GM18519 (cell line): ENCODE data around the gene GALNT9.
"Not testable (repeated sequence)": the region's sequence is repeated elsewhere in the genome, so short reads cannot be mapped to it uniquely, and the experiment has no call there.

Source experiments
- ATAC-seq: cut with Tn5 transposase; IDR thresholded peaks from one replicate; pipeline ENCODE4 v1.9.1; 2021; ENCODE audit warnings: mild to moderate bottlenecking, moderate library complexity; ENCODE audit not compliant: unreplicated experiment, low FRiP score

GALNT9 gene

DNA sequence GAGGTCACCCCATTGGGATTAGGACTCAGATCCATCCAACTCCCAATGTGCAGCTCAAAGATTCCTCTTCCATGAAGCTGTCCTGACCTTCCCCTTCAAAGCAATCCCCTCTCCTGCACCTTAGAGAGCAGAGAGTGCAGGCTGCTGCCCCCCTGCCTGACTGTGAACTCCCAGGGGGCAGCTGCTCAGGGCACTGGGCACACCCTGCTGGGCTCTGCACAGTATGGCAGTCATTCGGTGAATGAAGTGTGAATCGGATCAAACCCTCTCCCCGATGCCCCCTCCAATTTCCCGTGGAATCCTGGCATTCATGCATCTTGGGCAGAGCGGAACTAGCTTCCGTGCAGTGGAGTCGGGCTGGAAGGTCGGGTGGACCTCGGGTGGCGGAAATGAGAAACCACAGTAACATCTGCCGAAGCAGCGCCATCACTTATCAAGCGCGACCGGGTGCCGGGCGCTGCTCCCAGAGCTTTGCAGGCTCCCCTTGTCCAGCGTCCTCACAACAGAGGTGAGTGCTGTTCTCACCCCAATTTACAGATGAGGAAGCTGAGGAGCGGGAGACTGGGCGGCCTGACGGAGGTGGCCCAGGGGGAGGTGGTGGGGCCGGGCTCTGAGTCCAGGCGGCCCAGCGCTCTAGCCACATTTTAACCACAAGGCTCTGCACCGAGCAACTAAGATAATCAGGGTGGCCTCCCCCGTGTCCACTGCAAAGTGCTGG is 14.7 kb downstream of the GALNT9 start:
- no peak for ATAC-seq

DNA sequence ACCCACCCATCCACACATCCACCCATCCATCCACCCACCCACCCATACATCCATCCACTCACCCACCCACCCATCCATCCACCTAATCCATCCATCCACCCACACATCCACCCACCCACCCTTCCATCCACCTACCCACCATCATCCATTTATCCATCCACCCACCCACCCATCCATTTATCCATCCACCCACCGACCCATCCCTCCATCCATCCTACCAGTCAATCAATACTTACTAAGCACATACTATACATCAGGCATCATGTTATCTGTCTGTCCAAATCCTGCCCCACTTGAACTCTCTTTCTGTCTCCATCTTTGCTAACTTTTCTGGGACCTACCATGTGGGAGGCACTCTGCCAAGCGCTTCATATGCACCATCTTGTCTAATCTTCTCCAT is 15.4 kb downstream of the GALNT9 start:
- ATAC-seq = no peak

DNA sequence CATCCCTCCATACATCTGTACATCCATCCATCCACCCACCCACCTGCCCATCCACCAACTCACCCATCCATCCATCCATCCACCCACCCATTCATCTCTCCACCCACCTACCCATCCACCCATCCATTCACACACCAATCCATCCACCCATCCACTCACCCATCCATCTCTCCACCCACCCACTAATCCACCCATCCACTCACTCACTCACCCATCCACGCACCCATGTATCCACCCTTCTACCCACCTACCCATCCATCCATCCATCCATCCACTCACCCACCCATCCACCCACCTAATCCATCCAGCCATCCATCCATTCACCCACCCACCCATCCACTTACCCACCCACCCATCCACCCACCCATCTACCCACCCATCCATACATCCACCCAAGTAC is 16.2 kb downstream of the GALNT9 start:
- no peak for ATAC-seq

DNA sequence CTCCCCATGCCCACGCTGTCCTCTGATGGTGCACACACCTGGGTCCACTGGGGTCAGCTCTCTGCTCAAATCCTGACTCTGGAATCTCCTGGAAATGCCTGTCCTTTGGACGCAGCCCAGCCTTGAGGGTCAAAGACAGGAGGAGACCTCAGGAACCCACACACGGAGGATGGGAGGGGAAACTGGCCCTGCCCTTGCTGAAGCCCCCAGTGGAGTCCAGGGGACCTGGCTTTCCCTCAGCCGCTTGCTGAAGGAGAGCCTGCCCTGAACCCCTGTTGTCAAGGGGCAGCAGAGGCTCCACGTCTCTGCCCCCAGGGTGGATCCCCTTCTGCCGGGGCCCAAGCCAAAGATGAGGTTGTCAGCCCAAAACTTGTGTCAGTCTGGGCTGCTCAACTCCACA is 16.9 kb downstream of the GALNT9 start:
- no peak for ATAC-seq

DNA sequence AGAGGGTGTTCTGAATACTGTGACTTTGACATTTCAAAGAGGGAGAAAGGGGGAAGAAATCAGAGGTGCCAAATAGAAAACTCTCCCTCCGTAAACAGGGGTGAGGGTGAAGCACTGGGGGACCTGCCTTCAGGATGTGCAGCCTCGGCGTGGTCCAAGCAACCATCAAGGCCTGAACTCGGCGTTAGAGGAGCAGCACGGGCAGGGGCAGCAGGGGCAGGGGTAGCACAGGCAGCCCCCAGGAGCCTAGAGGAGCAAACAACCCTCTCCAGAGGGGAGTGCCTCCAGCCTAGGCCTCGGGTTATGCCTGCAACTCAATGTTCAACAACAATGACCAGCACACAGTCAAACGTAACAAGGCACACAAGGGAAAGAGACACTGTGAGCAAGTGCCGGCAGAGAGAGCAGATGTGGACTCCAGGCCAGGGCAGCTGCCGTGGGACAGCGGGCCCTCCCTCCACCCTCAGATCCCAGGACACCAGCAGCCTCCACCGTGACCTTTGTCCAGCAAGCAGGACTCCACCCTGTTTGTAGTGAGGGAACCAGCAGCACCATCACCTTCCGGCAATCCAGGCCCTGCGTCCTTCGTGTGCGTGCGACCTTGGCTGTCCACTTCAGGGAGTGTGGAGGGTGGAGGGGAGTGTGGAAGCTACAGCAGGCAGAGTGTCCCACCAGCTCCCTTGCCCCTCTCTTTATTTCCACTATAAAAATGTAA is 18.0 kb downstream of the GALNT9 start:
- no peak for ATAC-seq

DNA sequence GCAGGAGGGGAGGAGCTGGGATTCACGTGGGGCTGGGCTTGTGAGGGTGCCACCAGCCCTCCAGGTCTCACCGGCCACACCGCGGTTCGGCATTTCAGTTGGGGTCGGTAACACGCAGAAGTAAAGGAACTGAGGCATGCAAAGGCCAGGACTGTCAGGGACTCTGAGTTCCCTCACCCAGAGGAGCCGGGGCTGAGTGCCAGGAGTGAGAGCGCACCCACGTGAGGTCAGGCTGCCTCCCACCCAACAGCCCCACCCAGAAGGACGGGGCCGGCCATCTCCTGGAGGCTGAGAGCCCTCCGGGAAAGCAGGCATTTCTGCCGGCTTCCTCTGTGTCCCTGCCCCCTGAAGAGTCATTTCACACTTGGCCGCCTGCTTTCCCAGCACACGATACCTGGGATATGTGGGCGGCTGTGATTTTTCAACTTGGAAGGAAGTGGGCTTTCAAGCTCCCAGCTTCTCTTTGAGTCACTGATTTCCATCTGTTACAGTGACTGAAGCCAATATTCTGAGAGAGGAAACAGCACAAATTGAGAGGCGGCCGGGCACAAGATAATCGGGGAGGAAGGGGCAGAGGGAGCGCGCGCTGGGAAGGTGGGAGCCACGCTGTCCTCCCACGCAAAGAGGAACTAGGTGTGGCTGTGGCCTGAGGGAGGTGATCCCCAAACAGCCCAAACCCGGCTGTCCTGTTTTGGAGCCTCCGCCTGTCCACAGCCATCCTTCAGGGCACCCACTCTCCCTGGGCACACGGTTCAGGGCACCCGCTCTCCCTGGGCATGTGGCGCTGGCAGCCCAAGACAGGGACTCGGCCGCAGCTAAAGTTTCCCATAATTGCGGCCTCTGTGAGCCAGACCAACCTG is 19.0 kb downstream of the GALNT9 start:
- no peak for ATAC-seq

DNA sequence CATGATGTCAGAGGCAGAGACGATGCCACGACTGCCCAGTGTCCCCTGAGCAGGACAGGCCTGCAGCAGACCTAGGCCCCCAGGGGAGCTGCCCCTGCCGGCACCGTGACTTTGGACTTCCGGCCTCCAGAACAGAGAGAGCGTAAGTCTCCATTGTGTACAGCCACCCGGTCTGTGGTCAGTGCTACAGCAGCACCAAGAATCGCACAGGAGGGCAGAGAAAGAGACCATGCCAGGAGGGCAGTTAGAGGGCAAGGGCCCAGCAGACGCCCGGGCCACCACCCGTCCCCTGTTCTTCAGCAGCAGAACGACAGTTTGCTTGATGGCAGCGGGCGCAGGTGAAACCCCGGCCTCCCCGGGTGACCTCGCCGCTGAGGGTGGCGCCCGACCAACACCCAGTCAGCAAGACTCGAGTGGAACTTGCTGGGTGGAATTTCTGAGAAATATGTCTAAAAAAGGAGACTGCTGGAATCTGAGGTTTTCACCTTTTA is 19.7 kb downstream of the GALNT9 start:
- no peak for ATAC-seq

DNA sequence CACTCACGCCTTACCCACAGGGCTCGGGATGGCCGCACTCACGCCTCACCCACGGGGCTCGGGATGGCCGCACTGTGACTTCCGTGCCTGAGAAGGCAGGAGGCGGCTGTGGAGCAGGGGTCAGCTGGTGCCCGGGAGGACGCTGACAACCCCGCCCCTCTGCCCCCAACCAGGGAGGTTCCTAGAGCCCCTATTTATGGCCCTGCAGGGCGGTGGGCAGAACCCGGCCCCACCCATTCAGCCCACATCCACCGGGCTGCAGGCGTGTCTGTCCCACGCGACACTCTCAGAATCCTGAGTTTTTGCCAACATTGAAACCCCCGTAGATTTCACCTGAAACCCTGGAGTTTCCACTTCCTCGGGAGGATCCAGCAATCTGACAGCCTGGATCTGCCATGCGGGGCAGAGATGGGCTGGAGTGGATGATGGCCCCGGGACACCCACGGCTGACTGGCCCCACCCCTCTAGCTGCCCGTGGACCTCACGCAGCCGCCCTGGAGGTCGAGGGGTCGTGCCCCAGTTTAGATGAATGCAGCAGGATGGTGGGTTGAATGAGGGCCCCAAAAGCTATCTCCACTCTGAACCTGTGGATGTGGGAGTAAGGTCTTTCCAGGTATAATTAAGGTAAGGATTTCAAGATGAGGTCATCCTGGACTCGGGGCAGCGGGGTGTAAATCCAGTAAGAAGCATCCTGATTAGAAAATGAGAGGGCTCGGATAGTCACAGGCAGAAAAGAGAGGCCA is 20.4 kb downstream of the GALNT9 start:
- ATAC-seq = no peak

DNA sequence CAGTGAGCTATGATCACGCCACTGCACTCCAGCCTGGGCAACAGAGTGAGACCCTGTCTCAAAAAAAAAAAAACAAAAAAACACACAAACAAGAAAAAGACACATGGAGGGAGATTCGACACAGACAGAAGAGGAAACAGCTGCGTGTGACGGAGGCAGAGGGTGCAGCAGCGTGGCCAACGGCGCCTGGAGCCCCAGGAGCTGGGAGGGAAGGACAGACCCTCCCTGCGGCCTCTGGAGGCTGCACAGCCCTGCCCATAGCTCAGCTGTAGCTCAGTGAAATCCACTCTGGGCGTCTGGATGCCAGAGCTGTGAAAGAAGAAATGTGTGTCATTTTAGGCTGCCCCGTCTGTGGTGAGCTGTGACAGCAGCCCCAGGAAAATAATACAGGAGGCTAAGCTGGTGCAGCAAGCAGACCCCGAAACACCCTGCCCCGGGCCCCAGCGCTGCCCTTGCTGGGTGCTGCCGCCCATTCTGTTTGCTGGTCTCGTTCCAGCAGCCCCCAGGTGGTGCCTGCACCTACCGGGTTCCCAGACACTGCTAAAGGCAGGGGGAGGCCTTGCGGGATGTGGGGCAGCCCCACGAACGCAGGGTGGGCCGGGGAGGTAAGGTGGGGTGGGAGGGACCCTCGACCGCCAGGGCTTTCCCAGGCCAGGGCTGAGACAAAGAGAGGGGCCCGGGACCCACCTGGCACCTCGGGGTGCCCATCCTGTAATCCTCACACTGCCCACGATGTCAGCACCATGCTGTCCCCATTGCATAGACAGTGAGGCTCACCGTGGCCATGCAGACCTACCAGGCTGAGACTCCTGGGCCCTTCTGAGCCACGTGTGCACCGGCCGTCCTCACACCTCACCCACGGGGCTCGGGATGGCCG is 21.2 kb downstream of the GALNT9 start:
- no peak for ATAC-seq

DNA sequence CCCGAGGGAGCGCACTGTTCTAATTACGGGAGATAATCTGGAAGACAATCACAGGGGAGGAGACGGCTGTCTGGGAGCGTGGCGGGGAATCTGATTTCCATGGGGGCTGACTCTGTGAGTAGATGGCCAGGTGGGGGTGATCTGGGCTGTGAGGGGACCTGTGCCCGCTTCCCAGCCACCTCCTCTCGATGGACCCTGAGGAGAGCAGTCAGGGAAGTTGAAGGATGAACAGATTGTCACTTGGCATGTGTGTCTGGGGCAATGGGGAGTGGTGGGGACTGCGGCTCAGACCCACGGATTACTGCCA is 22.6 kb downstream of the GALNT9 start:
- no peak for ATAC-seq

DNA sequence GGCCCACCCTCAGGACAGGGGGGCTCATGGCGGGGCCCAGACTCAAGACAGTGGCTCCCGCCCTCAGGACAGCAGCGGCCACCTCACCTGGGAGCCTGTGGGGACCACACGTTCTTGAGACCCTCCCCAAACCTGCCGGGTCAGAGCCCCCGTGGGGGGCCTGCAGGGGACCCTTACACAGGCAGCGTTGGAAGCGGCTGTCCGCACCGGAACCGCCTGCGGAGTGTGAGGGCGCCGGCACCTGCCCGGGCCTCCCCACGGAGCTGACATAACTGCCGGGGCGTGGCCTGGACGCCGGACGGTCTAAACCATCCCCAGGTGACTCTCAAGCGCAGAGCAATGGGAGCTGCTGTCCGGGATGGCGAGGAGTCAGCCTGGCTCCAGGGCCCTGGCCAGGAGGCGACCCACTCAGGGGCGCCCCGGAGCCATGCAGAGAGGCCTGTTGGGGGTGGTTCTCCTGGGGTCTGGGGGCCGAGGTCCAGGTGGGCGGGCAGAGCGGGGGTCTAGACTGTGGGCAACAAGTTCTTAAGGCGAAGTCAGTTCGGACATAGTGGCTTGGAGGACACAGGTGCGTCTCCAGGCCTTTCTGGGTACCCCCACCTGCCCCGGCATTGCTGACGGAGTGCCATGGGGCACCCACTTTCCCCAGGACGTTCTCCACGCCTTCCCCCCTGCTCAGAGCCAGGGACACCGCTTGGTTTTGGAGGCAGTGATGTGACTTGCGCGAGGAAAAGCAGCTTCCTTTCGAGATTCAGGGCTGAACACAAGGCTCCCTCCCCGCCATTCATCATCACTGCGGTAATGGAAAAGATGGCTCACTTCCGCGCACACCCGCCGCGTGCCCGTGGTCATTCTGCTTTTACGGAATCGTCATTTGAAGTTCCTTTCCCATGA is 23.2 kb downstream of the GALNT9 start:
- ATAC-seq = no peak

DNA sequence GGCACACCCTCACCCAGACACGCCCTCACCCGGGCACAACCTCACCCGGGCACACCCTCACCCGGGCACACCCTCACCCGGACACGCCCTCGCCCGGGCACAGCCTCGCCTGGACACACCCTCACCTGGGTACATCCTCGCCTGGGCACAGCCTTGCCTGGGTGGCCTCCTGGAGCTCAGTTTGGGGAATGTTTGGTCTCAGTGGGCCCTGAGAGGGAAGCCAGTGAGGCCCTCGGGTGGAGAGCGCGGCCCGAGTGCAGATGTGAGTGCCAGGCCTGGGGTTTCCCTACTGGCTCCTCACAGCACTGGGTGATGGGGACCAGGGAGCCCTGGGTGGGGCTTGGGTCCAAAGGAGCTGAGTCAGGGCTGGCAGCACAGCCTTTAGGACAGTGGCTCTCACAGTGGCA is 23.8 kb downstream of the GALNT9 start:
- ATAC-seq = no peak

DNA sequence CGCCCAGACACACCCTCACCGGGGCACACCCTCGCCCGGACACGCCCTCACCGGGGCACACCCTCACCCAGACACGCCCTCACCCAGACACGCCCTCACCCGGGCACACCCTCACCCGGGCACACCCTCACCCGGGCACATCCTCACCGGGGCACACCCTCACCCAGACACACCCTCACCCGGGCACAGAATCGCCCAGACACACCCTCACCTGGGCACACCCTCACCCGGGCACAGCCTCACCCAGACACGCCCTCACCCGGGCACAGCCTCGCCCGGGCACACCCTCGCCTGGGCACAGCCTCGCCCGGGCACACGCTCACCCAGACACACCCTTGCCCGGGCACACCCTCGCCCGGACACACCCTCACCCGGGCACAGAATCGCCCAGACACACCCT is 24.5 kb downstream of the GALNT9 start:
- ATAC-seq = not testable (repeated sequence)

DNA sequence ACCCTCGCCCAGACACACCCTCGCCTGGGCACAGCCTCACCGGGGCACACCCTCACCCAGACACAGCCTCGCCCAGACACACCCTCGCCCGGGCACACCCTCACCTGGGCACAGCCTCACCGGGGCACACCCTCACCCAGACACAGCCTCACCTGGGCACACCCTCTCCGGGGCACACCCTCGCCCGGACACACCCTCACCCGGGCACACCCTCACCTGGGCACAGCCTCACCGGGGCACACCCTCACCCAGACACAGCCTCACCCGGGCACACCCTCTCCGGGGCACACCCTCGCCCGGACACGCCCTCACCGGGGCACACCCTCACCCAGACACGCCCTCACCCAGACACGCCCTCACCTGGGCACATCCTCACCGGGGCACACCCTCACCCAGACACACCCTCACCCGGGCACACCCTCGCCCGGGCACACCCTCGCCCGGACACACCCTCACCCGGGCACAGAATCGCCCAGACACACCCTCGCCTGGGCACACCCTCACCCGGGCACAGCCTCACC is 25.5 kb downstream of the GALNT9 start:
- not testable (repeated sequence) for ATAC-seq

DNA sequence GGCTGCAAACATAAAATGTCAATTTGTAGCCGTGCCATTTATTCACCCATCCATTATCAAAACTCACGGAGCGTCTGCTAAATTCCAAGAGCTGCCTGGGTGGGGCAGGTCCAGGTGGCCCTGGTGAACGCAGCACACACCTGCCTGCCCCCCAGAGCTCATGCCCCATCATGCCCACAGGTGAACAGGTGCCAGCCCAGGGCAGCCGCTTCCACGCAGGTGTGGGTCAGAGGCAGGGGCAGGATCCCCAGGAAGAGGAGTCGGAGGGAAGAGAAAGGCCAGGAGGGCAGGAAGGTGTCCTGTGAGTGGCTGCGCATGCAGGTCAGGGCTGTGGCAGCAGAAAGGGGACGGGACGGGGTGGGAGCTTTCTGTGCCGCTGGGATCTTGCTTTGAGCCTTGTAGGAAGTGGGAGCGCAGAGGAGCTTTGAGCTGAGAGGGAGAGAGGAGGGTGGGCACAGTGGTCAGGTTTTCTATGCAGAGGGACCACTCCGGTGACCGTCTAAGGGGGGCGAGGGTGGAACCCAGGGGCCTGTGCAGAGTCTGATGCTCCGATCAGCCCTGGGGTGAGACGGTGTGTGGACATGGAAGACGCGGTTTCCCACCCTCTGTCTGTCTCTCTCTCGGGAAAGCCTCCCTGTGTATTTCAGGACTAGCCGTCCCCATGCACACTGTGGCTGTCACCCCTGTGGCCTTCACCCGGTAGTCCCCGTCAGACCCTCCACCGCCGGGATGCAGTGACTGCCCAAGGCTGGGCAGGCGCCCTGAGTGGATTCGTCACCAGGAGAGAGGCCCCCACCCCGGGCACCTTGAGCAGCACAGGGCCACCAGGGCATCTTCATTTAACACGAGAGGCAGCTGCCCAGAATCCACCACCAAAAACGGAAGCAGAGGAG is 26.7 kb downstream of the GALNT9 start:
- ATAC-seq = no peak

DNA sequence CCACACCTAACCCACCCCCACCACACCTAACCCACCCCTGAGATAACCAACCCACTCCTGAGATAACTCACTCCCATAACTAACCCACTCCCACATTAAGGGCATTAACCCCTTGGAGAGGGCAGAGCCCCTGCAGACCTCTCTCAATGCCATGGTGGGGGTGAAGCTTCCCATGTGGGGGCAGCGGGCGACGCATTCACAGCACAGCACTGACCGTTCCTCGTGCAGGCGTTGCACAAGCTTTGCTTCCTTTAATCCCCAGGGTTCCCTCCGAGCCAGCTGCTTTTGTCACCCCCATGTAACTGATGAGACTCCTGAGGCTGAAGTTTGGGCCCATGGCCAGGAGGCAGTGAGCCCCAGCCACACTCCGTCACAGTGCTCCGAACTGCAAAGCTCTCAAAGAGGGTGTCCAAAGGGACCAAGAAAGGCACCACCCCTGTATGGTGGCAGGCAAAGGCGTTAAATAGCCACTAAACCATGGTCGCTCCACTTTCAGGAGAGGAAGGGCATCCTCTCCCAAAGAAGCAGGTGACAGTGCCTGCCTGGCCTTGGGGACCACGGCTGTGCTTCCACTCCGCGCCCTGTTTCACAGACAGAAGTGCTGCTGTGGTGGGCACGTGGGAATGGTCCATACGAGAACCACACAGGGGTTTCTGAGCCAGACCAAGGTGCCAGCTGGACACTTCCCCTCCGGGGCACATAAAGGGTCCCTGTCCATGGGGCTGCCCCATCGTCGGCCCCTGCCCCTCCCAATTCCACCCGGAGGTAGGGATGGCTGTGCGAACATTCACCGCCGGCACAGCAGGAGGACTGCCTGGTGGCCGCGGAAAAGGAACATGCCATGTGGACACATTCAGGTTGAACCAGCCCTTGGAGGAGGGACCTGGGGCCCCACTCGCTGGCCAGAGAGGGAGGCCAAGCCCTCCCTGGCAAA is 28.3 kb downstream of the GALNT9 start:
- ATAC-seq = no peak
